ENCODE measurements around the gene MMP24. TPM values are rescaled to one million over a fixed set of nuclear protein-coding genes. Genes with fewer than 3 reads are reported as not detected.

The MMP24 gene
- total RNA-seq, 2 experiments from 2014 or later = not detected

- Histone ChIP-seq H3K4me3 (ENCODE audit: low read length) (no peak overlapping the region), H3K27ac (ENCODE audit: low read depth in 1 of 2, low read length in 2 of 2) (no peak overlapping the region), H3K27me3 (ENCODE audit: control insufficient read depth in 1 of 2, insufficient read depth in 2 of 2, low read length in 2 of 2) (no peaks in the 10 kb centered on the region), H3K9me3 (ENCODE audit: control insufficient read depth in 1 of 2, insufficient read depth in 1 of 2, low read length in 2 of 2) (no peaks in the 10 kb centered on the region), H3K36me3 (ENCODE audit: insufficient read depth, low read length) (no peaks in the 10 kb centered on the region), H3K4me1 (ENCODE audit: insufficient read depth, low read length) (no peaks in the 10 kb centered on the region)
- Mint-ChIP-seq H3K27me3 (no peaks in the 10 kb centered on the region), H3K4me1 (ENCODE audit: low read depth) (no peaks in the 10 kb centered on the region), H3K36me3 (ENCODE audit: low read depth) (no peaks in the 10 kb centered on the region), H3K4me3 (no peak overlapping the region), H3K9me3 (no peaks in the 10 kb centered on the region), H3K27ac (no peak overlapping the region)
- POLR2A ChIA-PET = interaction anchor here (0.6 kb wide), 1 partner anchor 195 kb away, joined by 3 read pairs; no protein-coding TSS in a partner anchor
- CTCF ChIA-PET = no interaction called here
- ATAC-seq (ENCODE audit: poor library complexity) = no peak
- intact Hi-C loops (cut with DNase I, micrococcal nuclease) = no loop called here
- no peak for DNase-seq
- no peak for TF ChIP-seq CTCF (IDR thresholded peaks at IDR 0.05)
Observed at GRCh38 chr20:35295674-35296073, 69.2 kb downstream of the MMP24 start.

- POLR2A ChIA-PET = no interaction called here
- no peak overlapping the region for H3K4me3 ChIP-seq (ENCODE audit: low read length)
- intact Hi-C loops (cut with DNase I, micrococcal nuclease) = no loop called here
- no peak overlapping the region for H3K27ac ChIP-seq (ENCODE audit: low read depth in 1 of 2, low read length in 2 of 2)
- H3K27me3 ChIP-seq (ENCODE audit: control insufficient read depth in 1 of 2, insufficient read depth in 2 of 2, low read length in 2 of 2) = no peaks in the 10 kb centered on the region
- Mint-ChIP-seq H3K27me3 (no peaks in the 10 kb centered on the region), H3K36me3 (ENCODE audit: low read depth) (no peaks in the 10 kb centered on the region), H3K4me1 (ENCODE audit: low read depth) (no peaks in the 10 kb centered on the region), H3K4me3 (no peak overlapping the region), H3K27ac (no peak overlapping the region), H3K9me3 (no peaks in the 10 kb centered on the region)
- DNase-seq = no peak
- H3K36me3 ChIP-seq (ENCODE audit: insufficient read depth, low read length) = no peaks in the 10 kb centered on the region
- H3K9me3 ChIP-seq (ENCODE audit: control insufficient read depth in 1 of 2, insufficient read depth in 1 of 2, low read length in 2 of 2) = no peaks in the 10 kb centered on the region
- no peaks in the 10 kb centered on the region for H3K4me1 ChIP-seq (ENCODE audit: insufficient read depth, low read length)
- CTCF ChIA-PET = no interaction called here
- TF ChIP-seq CTCF (IDR thresholded peaks at IDR 0.05) = no peak
- no peak for ATAC-seq (ENCODE audit: poor library complexity)
Observed at GRCh38 chr20:35296101-35296554, 69.6 kb downstream of the MMP24 start.

- Histone ChIP-seq H3K9me3 (ENCODE audit: control insufficient read depth in 1 of 2, insufficient read depth in 1 of 2, low read length in 2 of 2) (no peaks in the 10 kb centered on the region), H3K27me3 (ENCODE audit: control insufficient read depth in 1 of 2, insufficient read depth in 2 of 2, low read length in 2 of 2) (no peaks in the 10 kb centered on the region), H3K4me1 (ENCODE audit: insufficient read depth, low read length) (no peaks in the 10 kb centered on the region), H3K4me3 (ENCODE audit: low read length) (no peak overlapping the region), H3K36me3 (ENCODE audit: insufficient read depth, low read length) (no peaks in the 10 kb centered on the region), H3K27ac (ENCODE audit: low read depth in 1 of 2, low read length in 2 of 2) (no peak overlapping the region)
- no peak for ATAC-seq (ENCODE audit: poor library complexity)
- Mint-ChIP-seq H3K27ac (no peak overlapping the region), H3K36me3 (ENCODE audit: low read depth) (no peaks in the 10 kb centered on the region), H3K27me3 (no peaks in the 10 kb centered on the region), H3K4me3 (no peak overlapping the region), H3K4me1 (ENCODE audit: low read depth) (no peaks in the 10 kb centered on the region), H3K9me3 (no peaks in the 10 kb centered on the region)
- CTCF ChIA-PET = no interaction called here
- POLR2A ChIA-PET = interaction anchor here (0.5 kb wide), 1 partner anchor 420 kb away, joined by 3 read pairs; no protein-coding TSS in a partner anchor
- no peak for TF ChIP-seq CTCF (IDR thresholded peaks at IDR 0.05)
- DNase-seq = peak in 1 of 14 experiments; percentile 8
- intact Hi-C loops (cut with DNase I, micrococcal nuclease) = no loop called here
Observed at GRCh38 chr20:35297155-35297554, 70.7 kb downstream of the MMP24 start.

Measured in CD4-positive, alpha-beta T cell (primary cell).